Mesothelial cell of epicardium (in vitro differentiated cells): ENCODE measurements around the gene UAP1L1. TPM values are rescaled to one million over a fixed set of nuclear protein-coding genes. Genes with fewer than 3 reads are reported as not detected.

Experiments used
- DNase-seq, 2 experiments: peaks; one replicate each; pipeline ENCODE4 v3.0.0; 2021; ENCODE audit warnings: low spot score in 2 of 2; ENCODE audit not compliant: unreplicated experiment in 2 of 2
- H3K27ac Mint-ChIP-seq: 2 replicates; pipeline ENCODE4 v1.8.0; 2021; ENCODE audit warnings: mixed read lengths
- H3K27me3 Mint-ChIP-seq: 2 replicates; pipeline ENCODE4 v1.8.0; 2021; ENCODE audit warnings: low read depth, mixed read lengths
- H3K36me3 Mint-ChIP-seq: 2 replicates; pipeline ENCODE4 v1.8.0; 2021; ENCODE audit warnings: mixed read lengths
- H3K4me1 Mint-ChIP-seq: 2 replicates; pipeline ENCODE4 v1.8.0; 2021; ENCODE audit warnings: mixed read lengths
- H3K4me3 Mint-ChIP-seq: 2 replicates; pipeline ENCODE4 v1.8.0; 2021; ENCODE audit warnings: mild to moderate bottlenecking, moderate library complexity, mixed read lengths
- H3K9me3 Mint-ChIP-seq: 2 replicates; pipeline ENCODE4 v1.8.0; 2021; ENCODE audit warnings: mixed read lengths
- CTCF ChIP-seq: fragments of 200-600 bp; sonication (generic); IDR thresholded peaks from one replicate; pipeline ENCODE4 v1.5.0; 2021; ENCODE audit warnings: antibody characterized with exemption; ENCODE audit not compliant: unreplicated experiment
- total RNA-seq: library from RNA; stranded (reverse); gene quantifications from 3 replicates; pipeline ENCODE4 v1.2.1, GENCODE V29; 2021

Gene UAP1L1
- total RNA-seq, 1 donor from 2014 or later: 5.5 TPM

- H3K4me1 Mint-ChIP-seq: no peaks in the 10 kb centered on the region
- no peak overlapping the region for H3K4me3 Mint-ChIP-seq
- no peak overlapping the region for H3K27ac Mint-ChIP-seq
- peak; percentile 72 to 88 for DNase-seq
- no peaks in the 10 kb centered on the region for H3K27me3 Mint-ChIP-seq
- peak; percentile 80 for TF ChIP-seq CTCF
- H3K9me3 Mint-ChIP-seq: no peaks in the 10 kb centered on the region
- no peaks in the 10 kb centered on the region for H3K36me3 Mint-ChIP-seq
Measured at GRCh38 chr9:137034709-137035506, 42.4 kb upstream of the UAP1L1 start.

- DNase-seq: no peak
- no peaks in the 10 kb centered on the region for H3K36me3 Mint-ChIP-seq
- H3K9me3 Mint-ChIP-seq: no peaks in the 10 kb centered on the region
- TF ChIP-seq CTCF: peak; percentile 45
- H3K4me3 Mint-ChIP-seq: no peak overlapping the region
- no peak overlapping the region for H3K27ac Mint-ChIP-seq
- H3K27me3 Mint-ChIP-seq: no peaks in the 10 kb centered on the region
- no peaks in the 10 kb centered on the region for H3K4me1 Mint-ChIP-seq
Measured at GRCh38 chr9:137035507-137035834, 41.8 kb upstream of the UAP1L1 start.

GRCh38 chr9:137035937-137036336 lies 41.4 kb upstream of the UAP1L1 start:
- DNase-seq: no peak
- TF ChIP-seq CTCF: no peak
- H3K4me3 Mint-ChIP-seq: no peak overlapping the region
- H3K36me3 Mint-ChIP-seq: no peaks in the 10 kb centered on the region
- H3K27me3 Mint-ChIP-seq: no peaks in the 10 kb centered on the region
- no peaks in the 10 kb centered on the region for H3K4me1 Mint-ChIP-seq
- no peak overlapping the region for H3K27ac Mint-ChIP-seq
- H3K9me3 Mint-ChIP-seq: no peaks in the 10 kb centered on the region

GRCh38 chr9:137037035-137037434 lies 40.3 kb upstream of the UAP1L1 start:
- Mint-ChIP-seq H3K27me3 (no peaks in the 10 kb centered on the region), H3K9me3 (no peaks in the 10 kb centered on the region), H3K27ac (no peak overlapping the region), H3K4me1 (no peaks in the 10 kb centered on the region), H3K36me3 (no peaks in the 10 kb centered on the region), H3K4me3 (no peak overlapping the region)
- no peak for DNase-seq
- TF ChIP-seq CTCF: no peak

- no peaks in the 10 kb centered on the region for H3K9me3 Mint-ChIP-seq
- TF ChIP-seq CTCF: no peak
Measured at GRCh38 chr9:137037483-137037882, 39.8 kb upstream of the UAP1L1 start.

More at GRCh38 chr9:137037483-137037882, 39.8 kb upstream of the UAP1L1 start:
- Mint-ChIP-seq H3K4me3 (no peak overlapping the region), H3K36me3 (no peaks in the 10 kb centered on the region), H3K27ac (no peak overlapping the region), H3K4me1 (no peaks in the 10 kb centered on the region), H3K27me3 (no peaks in the 10 kb centered on the region)
- DNase-seq: no peak
